HG02885 (cell line): ENCODE results near the gene ZNF526.

Experiments used
- ATAC-seq: cut with Tn5 transposase; IDR thresholded peaks from one replicate; pipeline ENCODE4 v1.9.1; 2021; ENCODE audit warnings: mild to moderate bottlenecking; ENCODE audit not compliant: unreplicated experiment, poor library complexity

The ZNF526 gene

GRCh38 chr19:42217520-42218437 is 2.3 kb upstream of the ZNF526 start, which contains the start of gene DEDD2:
DEDD2 (minus strand) TSS chr19:42217677; CDS start chr19:42217007, 670 bp downstream.
- peak; percentile 72 for ATAC-seq

GRCh38 chr19:42220751-42221097 is 612 bp downstream of the ZNF526 start:
- no peak for ATAC-seq

- ATAC-seq, result no peak
Measured at GRCh38 chr19:42224940-42225717, 5.0 kb downstream of the ZNF526 start.

- ATAC-seq, result no peak
Measured at GRCh38 chr19:42225718-42226292, 5.7 kb downstream of the ZNF526 start.

GRCh38 chr19:42226886-42227285 is 6.8 kb downstream of the ZNF526 start:
- ATAC-seq, result no peak

GRCh38 chr19:42228641-42229040 is 8.5 kb downstream of the ZNF526 start:
- ATAC-seq, result no peak

GRCh38 chr19:42229301-42229854 is 9.3 kb downstream of the ZNF526 start:
- ATAC-seq, result no peak

- no peak for ATAC-seq
Measured at GRCh38 chr19:42229855-42230351, 9.8 kb downstream of the ZNF526 start.

GRCh38 chr19:42230571-42230970 is 10.5 kb downstream of the ZNF526 start:
- ATAC-seq, result no peak

GRCh38 chr19:42232435-42232834 is 12.3 kb downstream of the ZNF526 start:
- ATAC-seq, result no peak

GRCh38 chr19:42233106-42233505 is 13.0 kb downstream of the ZNF526 start:
- ATAC-seq, result no peak

GRCh38 chr19:42233678-42234292 is 13.7 kb downstream of the ZNF526 start:
- no peak for ATAC-seq

- ATAC-seq, result no peak
Measured at GRCh38 chr19:42234364-42234763, 14.3 kb downstream of the ZNF526 start.

GRCh38 chr19:42235181-42235580 is 15.1 kb downstream of the ZNF526 start:
- ATAC-seq, result no peak

- no peak for ATAC-seq
Measured at GRCh38 chr19:42239544-42240220, 19.6 kb downstream of the ZNF526 start.

- ATAC-seq, result no peak
Measured at GRCh38 chr19:42241279-42241678, 21.2 kb downstream of the ZNF526 start.

GRCh38 chr19:42242069-42242511 is 22.0 kb downstream of the ZNF526 start:
- peak; percentile 0 for ATAC-seq

GRCh38 chr19:42242512-42243409 is 22.6 kb downstream of the ZNF526 start, which contains the start of gene GSK3A:
GSK3A (minus strand) TSS chr19:42242602; CDS start chr19:42242465, 137 bp downstream.
- peak; percentile 69 for ATAC-seq
